ENCODE measurements around the gene DIO1.

GRCh38 chr1:53860967-53861411 is 33.0 kb upstream of the DIO1 start:
- TF ChIP-seq CBX3 (IDR thresholded peaks at IDR 0.05; ENCODE audit: borderline replicate concordance in 1 of 2, low read length in 2 of 2) (no peak), YY1 (IDR thresholded peaks at IDR 0.05; ENCODE audit: borderline replicate concordance in 1 of 3, control insufficient read depth in 1 of 3, extremely low read depth in 1 of 3, insufficient read depth in 3 of 3, insufficient read length in 1 of 3, insufficient replicate concordance in 2 of 3, low read depth in 1 of 3, low read length in 2 of 3) (peak in 1 of 3 experiments; percentile 16), KLF16 (IDR thresholded peaks at IDR 0.05) (no peak)
- TF ChIP-seq, protein P1, sequence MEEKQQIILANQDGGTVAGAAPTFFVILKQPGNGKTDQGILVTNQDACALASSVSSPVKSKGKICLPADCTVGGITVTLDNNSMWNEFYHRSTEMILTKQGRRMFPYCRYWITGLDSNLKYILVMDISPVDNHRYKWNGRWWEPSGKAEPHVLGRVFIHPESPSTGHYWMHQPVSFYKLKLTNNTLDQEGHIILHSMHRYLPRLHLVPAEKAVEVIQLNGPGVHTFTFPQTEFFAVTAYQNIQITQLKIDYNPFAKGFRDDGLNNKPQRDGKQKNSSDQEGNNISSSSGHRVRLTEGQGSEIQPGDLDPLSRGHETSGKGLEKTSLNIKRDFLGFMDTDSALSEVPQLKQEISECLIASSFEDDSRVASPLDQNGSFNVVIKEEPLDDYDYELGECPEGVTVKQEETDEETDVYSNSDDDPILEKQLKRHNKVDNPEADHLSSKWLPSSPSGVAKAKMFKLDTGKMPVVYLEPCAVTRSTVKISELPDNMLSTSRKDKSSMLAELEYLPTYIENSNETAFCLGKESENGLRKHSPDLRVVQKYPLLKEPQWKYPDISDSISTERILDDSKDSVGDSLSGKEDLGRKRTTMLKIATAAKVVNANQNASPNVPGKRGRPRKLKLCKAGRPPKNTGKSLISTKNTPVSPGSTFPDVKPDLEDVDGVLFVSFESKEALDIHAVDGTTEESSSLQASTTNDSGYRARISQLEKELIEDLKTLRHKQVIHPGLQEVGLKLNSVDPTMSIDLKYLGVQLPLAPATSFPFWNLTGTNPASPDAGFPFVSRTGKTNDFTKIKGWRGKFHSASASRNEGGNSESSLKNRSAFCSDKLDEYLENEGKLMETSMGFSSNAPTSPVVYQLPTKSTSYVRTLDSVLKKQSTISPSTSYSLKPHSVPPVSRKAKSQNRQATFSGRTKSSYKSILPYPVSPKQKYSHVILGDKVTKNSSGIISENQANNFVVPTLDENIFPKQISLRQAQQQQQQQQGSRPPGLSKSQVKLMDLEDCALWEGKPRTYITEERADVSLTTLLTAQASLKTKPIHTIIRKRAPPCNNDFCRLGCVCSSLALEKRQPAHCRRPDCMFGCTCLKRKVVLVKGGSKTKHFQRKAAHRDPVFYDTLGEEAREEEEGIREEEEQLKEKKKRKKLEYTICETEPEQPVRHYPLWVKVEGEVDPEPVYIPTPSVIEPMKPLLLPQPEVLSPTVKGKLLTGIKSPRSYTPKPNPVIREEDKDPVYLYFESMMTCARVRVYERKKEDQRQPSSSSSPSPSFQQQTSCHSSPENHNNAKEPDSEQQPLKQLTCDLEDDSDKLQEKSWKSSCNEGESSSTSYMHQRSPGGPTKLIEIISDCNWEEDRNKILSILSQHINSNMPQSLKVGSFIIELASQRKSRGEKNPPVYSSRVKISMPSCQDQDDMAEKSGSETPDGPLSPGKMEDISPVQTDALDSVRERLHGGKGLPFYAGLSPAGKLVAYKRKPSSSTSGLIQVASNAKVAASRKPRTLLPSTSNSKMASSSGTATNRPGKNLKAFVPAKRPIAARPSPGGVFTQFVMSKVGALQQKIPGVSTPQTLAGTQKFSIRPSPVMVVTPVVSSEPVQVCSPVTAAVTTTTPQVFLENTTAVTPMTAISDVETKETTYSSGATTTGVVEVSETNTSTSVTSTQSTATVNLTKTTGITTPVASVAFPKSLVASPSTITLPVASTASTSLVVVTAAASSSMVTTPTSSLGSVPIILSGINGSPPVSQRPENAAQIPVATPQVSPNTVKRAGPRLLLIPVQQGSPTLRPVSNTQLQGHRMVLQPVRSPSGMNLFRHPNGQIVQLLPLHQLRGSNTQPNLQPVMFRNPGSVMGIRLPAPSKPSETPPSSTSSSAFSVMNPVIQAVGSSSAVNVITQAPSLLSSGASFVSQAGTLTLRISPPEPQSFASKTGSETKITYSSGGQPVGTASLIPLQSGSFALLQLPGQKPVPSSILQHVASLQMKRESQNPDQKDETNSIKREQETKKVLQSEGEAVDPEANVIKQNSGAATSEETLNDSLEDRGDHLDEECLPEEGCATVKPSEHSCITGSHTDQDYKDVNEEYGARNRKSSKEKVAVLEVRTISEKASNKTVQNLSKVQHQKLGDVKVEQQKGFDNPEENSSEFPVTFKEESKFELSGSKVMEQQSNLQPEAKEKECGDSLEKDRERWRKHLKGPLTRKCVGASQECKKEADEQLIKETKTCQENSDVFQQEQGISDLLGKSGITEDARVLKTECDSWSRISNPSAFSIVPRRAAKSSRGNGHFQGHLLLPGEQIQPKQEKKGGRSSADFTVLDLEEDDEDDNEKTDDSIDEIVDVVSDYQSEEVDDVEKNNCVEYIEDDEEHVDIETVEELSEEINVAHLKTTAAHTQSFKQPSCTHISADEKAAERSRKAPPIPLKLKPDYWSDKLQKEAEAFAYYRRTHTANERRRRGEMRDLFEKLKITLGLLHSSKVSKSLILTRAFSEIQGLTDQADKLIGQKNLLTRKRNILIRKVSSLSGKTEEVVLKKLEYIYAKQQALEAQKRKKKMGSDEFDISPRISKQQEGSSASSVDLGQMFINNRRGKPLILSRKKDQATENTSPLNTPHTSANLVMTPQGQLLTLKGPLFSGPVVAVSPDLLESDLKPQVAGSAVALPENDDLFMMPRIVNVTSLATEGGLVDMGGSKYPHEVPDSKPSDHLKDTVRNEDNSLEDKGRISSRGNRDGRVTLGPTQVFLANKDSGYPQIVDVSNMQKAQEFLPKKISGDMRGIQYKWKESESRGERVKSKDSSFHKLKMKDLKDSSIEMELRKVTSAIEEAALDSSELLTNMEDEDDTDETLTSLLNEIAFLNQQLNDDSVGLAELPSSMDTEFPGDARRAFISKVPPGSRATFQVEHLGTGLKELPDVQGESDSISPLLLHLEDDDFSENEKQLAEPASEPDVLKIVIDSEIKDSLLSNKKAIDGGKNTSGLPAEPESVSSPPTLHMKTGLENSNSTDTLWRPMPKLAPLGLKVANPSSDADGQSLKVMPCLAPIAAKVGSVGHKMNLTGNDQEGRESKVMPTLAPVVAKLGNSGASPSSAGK (IDR thresholded peaks at IDR 0.05) = no peak
